ENCODE measurements around the gene MRPL12. TPM values are rescaled to one million over a fixed set of nuclear protein-coding genes. Genes with fewer than 3 reads are reported as not detected.

MRPL12 gene
- total RNA-seq, 1 donor from 2014 or later: 57.7 TPM

DNA sequence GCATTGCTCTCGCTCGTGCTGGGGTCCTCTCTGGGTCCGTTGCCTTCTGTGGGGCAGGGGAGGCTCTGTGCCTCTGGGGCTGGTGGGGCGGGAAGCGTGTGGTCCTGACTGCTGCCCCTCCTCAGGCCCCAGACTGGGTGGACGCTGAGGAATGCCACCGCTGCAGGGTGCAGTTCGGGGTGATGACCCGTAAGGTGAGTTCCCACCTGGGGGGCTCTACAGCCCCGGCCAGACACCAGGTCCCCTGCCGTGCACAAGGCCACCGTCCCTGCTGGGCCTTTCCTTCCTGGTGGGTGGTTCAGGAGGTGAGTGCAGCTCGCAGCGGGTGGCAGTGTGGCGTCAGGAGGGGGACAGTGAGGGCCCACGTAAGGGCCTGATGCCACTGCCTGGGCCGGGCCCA lies 12.6 kb upstream of the MRPL12 start:
- Mint-ChIP-seq H3K4me3 (ENCODE audit: unreplicated experiment) (no peak overlapping the region), H3K4me1 (ENCODE audit: low read depth, unreplicated experiment) (peaks cover 15% of the 10 kb centered on the region), H3K9me3 (ENCODE audit: unreplicated experiment) (peaks cover 19% of the 10 kb centered on the region), H3K27me3 (ENCODE audit: unreplicated experiment) (no peaks in the 10 kb centered on the region), H3K36me3 (ENCODE audit: unreplicated experiment) (no peaks in the 10 kb centered on the region), H3K27ac (ENCODE audit: unreplicated experiment) (no peak overlapping the region)
- TF ChIP-seq, protein P1, sequence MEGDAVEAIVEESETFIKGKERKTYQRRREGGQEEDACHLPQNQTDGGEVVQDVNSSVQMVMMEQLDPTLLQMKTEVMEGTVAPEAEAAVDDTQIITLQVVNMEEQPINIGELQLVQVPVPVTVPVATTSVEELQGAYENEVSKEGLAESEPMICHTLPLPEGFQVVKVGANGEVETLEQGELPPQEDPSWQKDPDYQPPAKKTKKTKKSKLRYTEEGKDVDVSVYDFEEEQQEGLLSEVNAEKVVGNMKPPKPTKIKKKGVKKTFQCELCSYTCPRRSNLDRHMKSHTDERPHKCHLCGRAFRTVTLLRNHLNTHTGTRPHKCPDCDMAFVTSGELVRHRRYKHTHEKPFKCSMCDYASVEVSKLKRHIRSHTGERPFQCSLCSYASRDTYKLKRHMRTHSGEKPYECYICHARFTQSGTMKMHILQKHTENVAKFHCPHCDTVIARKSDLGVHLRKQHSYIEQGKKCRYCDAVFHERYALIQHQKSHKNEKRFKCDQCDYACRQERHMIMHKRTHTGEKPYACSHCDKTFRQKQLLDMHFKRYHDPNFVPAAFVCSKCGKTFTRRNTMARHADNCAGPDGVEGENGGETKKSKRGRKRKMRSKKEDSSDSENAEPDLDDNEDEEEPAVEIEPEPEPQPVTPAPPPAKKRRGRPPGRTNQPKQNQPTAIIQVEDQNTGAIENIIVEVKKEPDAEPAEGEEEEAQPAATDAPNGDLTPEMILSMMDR (IDR thresholded peaks at IDR 0.05; ENCODE audit: partially characterized antibody, unreplicated experiment): no peak
- DNase-seq: no peak

DNA sequence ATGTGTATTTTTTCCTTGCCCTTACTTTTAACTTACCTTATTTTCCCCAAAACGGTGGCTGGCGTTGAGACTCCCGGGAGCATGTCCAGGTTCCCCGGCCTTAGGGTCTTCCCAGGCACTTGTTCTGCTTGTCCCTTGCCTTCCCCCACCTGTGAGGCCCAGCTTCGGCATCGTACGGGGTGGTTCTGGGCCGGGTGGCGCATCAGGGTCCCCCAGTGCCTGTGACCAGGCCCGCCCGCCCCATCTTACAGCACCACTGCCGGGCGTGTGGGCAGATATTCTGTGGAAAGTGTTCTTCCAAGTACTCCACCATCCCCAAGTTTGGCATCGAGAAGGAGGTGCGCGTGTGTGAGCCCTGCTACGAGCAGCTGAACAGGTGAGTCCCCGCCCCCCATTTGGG lies 12.0 kb upstream of the MRPL12 start:
- H3K36me3 Mint-ChIP-seq (ENCODE audit: unreplicated experiment): no peaks in the 10 kb centered on the region
- peaks cover 15% of the 10 kb centered on the region for H3K4me1 Mint-ChIP-seq (ENCODE audit: low read depth, unreplicated experiment)
- peaks cover 17% of the 10 kb centered on the region for H3K9me3 Mint-ChIP-seq (ENCODE audit: unreplicated experiment)
- TF ChIP-seq, protein P1 (IDR thresholded peaks at IDR 0.05; ENCODE audit: partially characterized antibody, unreplicated experiment): no peak
- no peaks in the 10 kb centered on the region for H3K27me3 Mint-ChIP-seq (ENCODE audit: unreplicated experiment)
- H3K27ac Mint-ChIP-seq (ENCODE audit: unreplicated experiment): peak overlapping the region; percentile 55
- H3K4me3 Mint-ChIP-seq (ENCODE audit: unreplicated experiment): no peak overlapping the region
- DNase-seq: no peak

DNA sequence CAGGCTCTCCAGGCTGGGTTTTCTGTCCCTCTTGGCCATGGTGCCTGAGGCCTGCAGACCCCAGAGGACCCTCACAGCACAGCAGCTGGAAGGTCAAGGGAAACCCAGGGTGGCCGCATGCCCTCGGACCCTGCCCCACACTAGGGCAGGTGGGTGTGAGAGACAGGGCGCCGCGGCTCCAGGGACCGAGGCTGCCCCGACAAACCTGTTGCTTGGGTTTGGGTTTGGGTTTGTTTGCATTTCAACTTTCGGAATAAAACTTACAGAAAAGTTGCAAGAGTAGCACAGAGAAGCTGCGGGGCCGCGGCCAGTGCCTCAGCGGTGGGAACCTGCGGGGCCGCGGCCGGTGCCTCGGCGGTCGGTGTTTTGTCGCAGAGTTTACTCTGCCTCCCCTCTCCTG lies 11.6 kb upstream of the MRPL12 start:
- Mint-ChIP-seq H3K9me3 (ENCODE audit: unreplicated experiment) (peaks cover 17% of the 10 kb centered on the region), H3K36me3 (ENCODE audit: unreplicated experiment) (no peaks in the 10 kb centered on the region), H3K4me3 (ENCODE audit: unreplicated experiment) (no peak overlapping the region), H3K27me3 (ENCODE audit: unreplicated experiment) (no peaks in the 10 kb centered on the region), H3K27ac (ENCODE audit: unreplicated experiment) (no peak overlapping the region), H3K4me1 (ENCODE audit: low read depth, unreplicated experiment) (peaks cover 15% of the 10 kb centered on the region)
- no peak for DNase-seq
- TF ChIP-seq, protein P1 (IDR thresholded peaks at IDR 0.05; ENCODE audit: partially characterized antibody, unreplicated experiment): no peak

DNA sequence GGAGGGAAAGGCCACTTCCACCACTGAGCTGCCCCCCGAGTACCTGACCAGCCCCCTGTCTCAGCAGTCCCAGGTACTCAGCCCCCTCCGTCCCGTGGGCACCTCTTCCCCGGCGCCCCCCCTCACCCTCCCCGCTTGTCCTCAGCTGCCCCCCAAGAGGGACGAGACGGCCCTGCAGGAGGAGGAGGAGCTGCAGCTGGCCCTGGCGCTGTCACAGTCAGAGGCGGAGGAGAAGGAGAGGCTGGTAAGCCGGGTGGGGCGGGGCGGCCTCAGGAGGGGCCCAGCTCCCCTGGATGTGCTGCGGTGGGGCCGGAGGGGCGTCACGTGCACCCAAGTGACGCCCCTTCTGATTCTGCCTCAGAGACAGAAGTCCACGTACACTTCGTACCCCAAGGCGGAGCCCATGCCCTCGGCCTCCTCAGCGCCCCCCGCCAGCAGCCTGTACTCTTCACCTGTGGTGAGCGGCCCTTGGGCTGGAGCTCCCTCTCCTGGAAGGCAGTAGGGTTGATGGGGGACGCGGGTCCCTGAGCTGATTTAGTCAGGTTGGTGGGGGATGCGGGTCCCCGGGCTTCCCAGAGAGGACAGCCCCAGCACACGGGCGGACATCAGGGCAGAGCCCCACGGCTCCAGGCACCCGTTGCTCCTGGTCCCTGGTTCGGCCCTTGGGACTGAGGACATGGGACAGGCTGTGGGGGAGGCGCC lies 9.5 kb upstream of the MRPL12 start:
- peaks cover 18% of the 10 kb centered on the region for H3K9me3 Mint-ChIP-seq (ENCODE audit: unreplicated experiment)
- no peak for DNase-seq
- no peak overlapping the region for H3K27ac Mint-ChIP-seq (ENCODE audit: unreplicated experiment)
- H3K4me3 Mint-ChIP-seq (ENCODE audit: unreplicated experiment): no peak overlapping the region
- H3K4me1 Mint-ChIP-seq (ENCODE audit: low read depth, unreplicated experiment): peaks cover 7% of the 10 kb centered on the region
- TF ChIP-seq, protein P1 (IDR thresholded peaks at IDR 0.05; ENCODE audit: partially characterized antibody, unreplicated experiment): no peak
- H3K36me3 Mint-ChIP-seq (ENCODE audit: unreplicated experiment): no peaks in the 10 kb centered on the region
- H3K27me3 Mint-ChIP-seq (ENCODE audit: unreplicated experiment): peaks cover 5% of the 10 kb centered on the region

DNA sequence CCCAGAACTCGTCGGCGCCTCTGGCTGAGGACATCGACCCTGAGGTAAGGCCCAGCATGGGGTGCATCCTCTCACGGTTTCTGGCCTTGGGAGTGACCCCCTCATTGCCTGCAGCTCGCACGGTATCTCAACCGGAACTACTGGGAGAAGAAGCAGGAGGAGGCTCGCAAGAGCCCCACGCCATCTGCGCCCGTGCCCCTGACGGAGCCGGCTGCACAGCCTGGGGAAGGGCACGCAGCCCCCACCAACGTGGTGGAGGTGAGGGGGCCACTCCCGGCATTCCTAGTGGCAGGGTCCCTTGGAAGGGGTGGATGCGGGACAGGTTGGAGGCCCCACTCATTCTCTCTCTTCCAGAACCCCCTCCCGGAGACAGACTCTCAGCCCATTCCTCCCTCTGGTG lies 8.4 kb upstream of the MRPL12 start:
- Mint-ChIP-seq H3K27me3 (ENCODE audit: unreplicated experiment) (peaks cover 5% of the 10 kb centered on the region), H3K4me3 (ENCODE audit: unreplicated experiment) (no peak overlapping the region), H3K36me3 (ENCODE audit: unreplicated experiment) (no peaks in the 10 kb centered on the region), H3K27ac (ENCODE audit: unreplicated experiment) (no peak overlapping the region), H3K9me3 (ENCODE audit: unreplicated experiment) (peaks cover 17% of the 10 kb centered on the region), H3K4me1 (ENCODE audit: low read depth, unreplicated experiment) (no peaks in the 10 kb centered on the region)
- DNase-seq: no peak
- TF ChIP-seq, protein P1 (IDR thresholded peaks at IDR 0.05; ENCODE audit: partially characterized antibody, unreplicated experiment): no peak
